ENCODE results near the gene SLC35E3. TPM values are rescaled to one million over a fixed set of nuclear protein-coding genes. Genes with fewer than 3 reads are reported as not detected.
"Not testable (repeated sequence)": the region's sequence is repeated elsewhere in the genome, so short reads cannot be mapped to it uniquely, and the experiment has no call there.

Gene SLC35E3
- total and polyA plus RNA-seq, 7 donors, result 2.9 to 7.5 (median 4.2) TPM

DNA sequence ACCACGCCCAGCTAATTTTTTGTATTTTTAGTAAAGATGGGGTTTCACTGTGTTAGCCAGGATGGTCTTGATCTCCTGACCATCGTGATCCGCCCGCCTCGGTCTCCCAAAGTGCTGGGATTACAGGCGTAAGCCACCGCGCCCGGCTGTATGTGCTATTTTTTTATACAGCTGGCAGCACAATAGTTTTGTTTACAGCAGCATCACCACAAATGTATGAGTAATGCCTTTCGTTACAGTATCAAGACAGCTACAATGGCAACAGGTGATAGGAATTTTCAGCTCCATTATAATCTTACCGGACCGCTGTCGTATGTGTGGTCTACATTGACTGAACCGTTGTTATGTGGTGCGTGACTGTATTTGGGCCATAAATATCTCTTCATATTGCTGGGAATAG, 50.4 kb downstream of the SLC35E3 start:
- TF ChIP-seq, protein P1, sequence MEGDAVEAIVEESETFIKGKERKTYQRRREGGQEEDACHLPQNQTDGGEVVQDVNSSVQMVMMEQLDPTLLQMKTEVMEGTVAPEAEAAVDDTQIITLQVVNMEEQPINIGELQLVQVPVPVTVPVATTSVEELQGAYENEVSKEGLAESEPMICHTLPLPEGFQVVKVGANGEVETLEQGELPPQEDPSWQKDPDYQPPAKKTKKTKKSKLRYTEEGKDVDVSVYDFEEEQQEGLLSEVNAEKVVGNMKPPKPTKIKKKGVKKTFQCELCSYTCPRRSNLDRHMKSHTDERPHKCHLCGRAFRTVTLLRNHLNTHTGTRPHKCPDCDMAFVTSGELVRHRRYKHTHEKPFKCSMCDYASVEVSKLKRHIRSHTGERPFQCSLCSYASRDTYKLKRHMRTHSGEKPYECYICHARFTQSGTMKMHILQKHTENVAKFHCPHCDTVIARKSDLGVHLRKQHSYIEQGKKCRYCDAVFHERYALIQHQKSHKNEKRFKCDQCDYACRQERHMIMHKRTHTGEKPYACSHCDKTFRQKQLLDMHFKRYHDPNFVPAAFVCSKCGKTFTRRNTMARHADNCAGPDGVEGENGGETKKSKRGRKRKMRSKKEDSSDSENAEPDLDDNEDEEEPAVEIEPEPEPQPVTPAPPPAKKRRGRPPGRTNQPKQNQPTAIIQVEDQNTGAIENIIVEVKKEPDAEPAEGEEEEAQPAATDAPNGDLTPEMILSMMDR (IDR thresholded peaks at IDR 0.05), result no peak
- H3K4me1 ChIP-seq, result no peaks in the 10 kb centered on the region
- ATAC-seq (no peak), DNase-seq (no peak)
- no peak overlapping the region for H3K27ac ChIP-seq
- no peaks in the 10 kb centered on the region for H3K27me3 ChIP-seq (ENCODE audit: insufficient read depth in 3 of 3, low read length in 2 of 3)
- H3K36me3 ChIP-seq (ENCODE audit: insufficient read depth in 1 of 2, low read depth in 1 of 2), result no peaks in the 10 kb centered on the region
- no peaks in the 10 kb centered on the region for H3K9me3 ChIP-seq
- intact Hi-C loops (cut with DNase I), result no loop called here
- WGBS, 3 donors, result 80 to 88% (median 85%) methylated on average over 15 of the region's 15 CpGs
- H3K4me3 ChIP-seq, result no peak overlapping the region

DNA sequence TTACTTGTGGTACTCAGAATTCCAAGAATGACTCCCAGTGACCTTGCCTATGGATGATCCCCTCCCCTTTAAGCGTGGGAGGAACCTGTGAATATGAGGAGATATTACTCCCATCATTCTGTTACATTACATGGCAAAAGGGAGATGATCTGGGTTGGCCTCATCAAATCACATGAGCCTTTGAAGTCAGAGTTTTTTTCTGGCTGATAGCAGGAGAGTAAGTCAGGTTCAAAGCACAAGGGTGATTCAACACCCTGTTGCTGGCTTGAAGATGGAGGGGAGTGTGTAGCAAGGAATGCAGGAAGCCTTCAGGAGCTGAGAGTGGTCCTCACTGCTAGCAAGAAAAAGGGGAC, 52.9 kb downstream of the SLC35E3 start:
- intact Hi-C loops (cut with DNase I), result no loop called here
- Histone ChIP-seq H3K36me3 (ENCODE audit: insufficient read depth in 1 of 2, low read depth in 1 of 2) (no peaks in the 10 kb centered on the region), H3K27me3 (ENCODE audit: insufficient read depth in 3 of 3, low read length in 2 of 3) (no peaks in the 10 kb centered on the region), H3K4me3 (no peak overlapping the region), H3K27ac (no peak overlapping the region), H3K9me3 (no peaks in the 10 kb centered on the region), H3K4me1 (no peaks in the 10 kb centered on the region)
- no peak for ATAC-seq
- no peak for DNase-seq
- TF ChIP-seq, protein P1 (IDR thresholded peaks at IDR 0.05), result no peak
- WGBS, 3 donors, result 88 to 95% (median 90%) methylated on average over 1 of the region's 1 CpG

DNA sequence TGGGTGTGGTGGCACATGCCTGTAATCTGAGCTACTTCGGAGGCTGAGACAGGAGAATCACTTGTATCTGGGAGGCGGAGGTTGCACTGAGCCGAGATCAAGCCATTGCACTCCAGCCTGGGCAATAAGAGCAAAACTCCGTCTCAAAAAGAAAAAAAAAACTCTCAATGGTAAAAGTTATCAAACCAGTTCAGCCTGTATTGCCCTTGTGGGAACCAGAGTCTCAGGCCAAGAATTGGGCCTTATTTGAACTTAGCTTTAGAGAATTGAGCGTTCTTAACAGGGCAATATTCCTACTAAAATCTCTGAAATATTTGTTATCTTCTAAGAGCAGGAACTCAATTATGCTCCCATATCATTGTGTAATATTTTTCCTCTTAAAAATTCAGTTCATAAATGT, 54.3 kb downstream of the SLC35E3 start:
- TF ChIP-seq, protein P1 (IDR thresholded peaks at IDR 0.05), result no peak
- no peaks in the 10 kb centered on the region for H3K36me3 ChIP-seq (ENCODE audit: insufficient read depth in 1 of 2, low read depth in 1 of 2)
- no peaks in the 10 kb centered on the region for H3K27me3 ChIP-seq (ENCODE audit: insufficient read depth in 3 of 3, low read length in 2 of 3)
- intact Hi-C loops (cut with DNase I), result no loop called here
- ATAC-seq, result no peak
- no peak overlapping the region for H3K4me3 ChIP-seq
- WGBS, 3 donors, result 91 to 93% (median 92%) methylated on average over 5 of the region's 5 CpGs
- H3K27ac ChIP-seq, result no peak overlapping the region
- no peaks in the 10 kb centered on the region for H3K4me1 ChIP-seq
- H3K9me3 ChIP-seq, result no peaks in the 10 kb centered on the region
- DNase-seq, result no peak

DNA sequence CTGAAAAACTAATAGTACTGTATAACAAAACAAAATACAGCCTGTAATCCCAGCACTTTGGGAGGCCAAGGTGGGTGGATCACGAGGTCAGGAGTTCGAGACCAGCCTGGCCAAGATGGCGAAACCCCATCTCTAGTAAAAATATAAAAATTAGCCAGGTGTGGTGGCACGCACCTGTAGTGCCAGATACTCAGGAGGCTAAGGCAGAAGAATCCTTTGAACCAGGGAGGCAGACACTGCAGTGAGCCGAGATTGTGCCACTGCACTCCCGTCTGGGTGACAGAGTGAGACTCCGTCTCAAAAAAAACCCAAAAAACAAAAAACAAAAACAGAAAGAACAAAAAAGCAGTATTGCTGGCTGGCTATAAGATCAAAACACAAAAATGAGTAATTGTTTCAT, 55.1 kb downstream of the SLC35E3 start:
- DNase-seq; ATAC-seq; H3K4me1 ChIP-seq; H3K9me3 ChIP-seq; H3K27ac ChIP-seq; intact Hi-C loops (cut with DNase I); H3K27me3 ChIP-seq (ENCODE audit: insufficient read depth in 3 of 3, low read length in 2 of 3); H3K36me3 ChIP-seq (ENCODE audit: insufficient read depth in 1 of 2, low read depth in 1 of 2); H3K4me3 ChIP-seq: not testable (repeated sequence)
- 93 to 96% (median 94%) methylated on average over 7 of the region's 7 CpGs for WGBS, 3 donors

DNA sequence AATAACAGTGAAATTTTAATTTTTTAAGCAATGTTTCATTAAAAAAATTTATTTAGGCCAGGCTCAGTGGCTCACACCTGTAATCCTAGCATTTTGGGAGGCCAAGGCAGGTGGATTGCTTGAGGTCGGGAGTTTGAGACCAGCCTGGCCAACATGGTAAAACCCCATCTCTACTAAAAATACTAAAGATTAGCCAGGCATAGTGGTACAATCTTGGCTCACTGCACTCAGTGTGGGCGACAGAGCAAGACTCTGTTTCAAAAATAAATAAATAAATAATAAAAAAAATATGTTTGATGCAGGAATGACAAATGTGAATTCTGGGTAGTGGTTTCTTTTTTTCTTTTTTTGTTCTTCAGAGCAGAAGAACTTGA, 56.4 kb downstream of the SLC35E3 start:
- intact Hi-C loops (cut with DNase I); H3K36me3 ChIP-seq (ENCODE audit: insufficient read depth in 1 of 2, low read depth in 1 of 2); H3K4me3 ChIP-seq; H3K4me1 ChIP-seq; H3K27ac ChIP-seq; ATAC-seq; H3K27me3 ChIP-seq (ENCODE audit: insufficient read depth in 3 of 3, low read length in 2 of 3); H3K9me3 ChIP-seq; DNase-seq: not testable (repeated sequence)
- 78 to 90% (median 81%) methylated on average over 2 of the region's 2 CpGs for WGBS, 3 donors

DNA sequence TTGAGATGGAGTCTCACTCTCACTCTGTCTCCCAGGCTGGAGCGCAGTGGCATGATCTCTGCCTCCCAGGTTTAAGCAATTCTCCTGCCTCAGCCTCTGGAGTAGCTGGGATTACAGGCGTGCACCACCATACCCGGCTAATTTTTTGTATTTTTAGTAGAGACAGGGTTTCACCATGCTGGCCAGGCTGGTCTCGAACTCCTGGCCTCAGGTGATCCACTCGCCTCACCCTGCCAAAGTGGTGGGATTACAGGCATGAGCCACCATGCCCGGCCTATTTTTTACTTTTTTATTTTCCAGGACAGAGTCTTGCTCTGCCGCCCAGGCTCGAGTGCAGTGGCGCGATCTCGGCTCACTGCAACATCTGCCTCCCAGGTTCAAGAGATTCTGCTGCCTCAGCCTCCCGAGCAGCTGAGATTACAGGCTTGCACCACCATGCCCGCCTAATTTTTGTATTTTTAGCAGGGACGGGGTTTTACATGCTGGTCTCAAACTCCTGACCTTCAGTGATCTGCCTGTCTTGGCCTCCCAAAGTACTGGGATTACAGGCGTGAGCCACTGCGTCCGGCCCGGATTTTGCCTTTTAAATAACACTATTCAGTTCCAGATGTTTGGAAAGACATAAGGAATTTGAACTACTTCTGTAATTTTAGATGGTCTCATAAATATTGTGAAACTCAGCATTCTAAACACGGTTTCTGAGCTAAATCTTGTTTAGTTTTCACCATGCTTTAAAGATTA, 57.1 kb downstream of the SLC35E3 start:
- H3K27ac ChIP-seq; H3K4me3 ChIP-seq; ATAC-seq; H3K36me3 ChIP-seq (ENCODE audit: insufficient read depth in 1 of 2, low read depth in 1 of 2); intact Hi-C loops (cut with DNase I); DNase-seq; H3K4me1 ChIP-seq; H3K9me3 ChIP-seq; H3K27me3 ChIP-seq (ENCODE audit: insufficient read depth in 3 of 3, low read length in 2 of 3): not testable (repeated sequence)
- 75 to 78% (median 78%) methylated on average over 19 of the region's 19 CpGs for WGBS, 3 donors
